Epithelial cell of prostate (primary cell): Measurements from ENCODE around the gene ELAVL4.

Experiments used
- DNase-seq: peaks from one replicate; pipeline ENCODE4 v3.0.0-alpha.2; 2011; ENCODE audit warnings: low read depth, low spot score
- H3K27ac ChIP-seq: fragments of 450-650 bp; 2 replicates; pipeline ENCODE4 v1.5.1; 2017; ENCODE audit warnings: mild to moderate bottlenecking

The ELAVL4 gene

GRCh38 chr1:50175719-50176639 is 67.3 kb downstream of the ELAVL4 start:
- H3K27ac ChIP-seq, result no peak overlapping the region
- DNase-seq, result no peak

- no peak for DNase-seq
- no peak overlapping the region for H3K27ac ChIP-seq
These were observed 69.3 kb downstream of the ELAVL4 start for GRCh38 chr1:50177994-50178393.

- no peak for DNase-seq
- no peak overlapping the region for H3K27ac ChIP-seq
These were observed 70.9 kb downstream of the ELAVL4 start for GRCh38 chr1:50179639-50180038.

GRCh38 chr1:50180367-50180766 is 71.6 kb downstream of the ELAVL4 start:
- no peak overlapping the region for H3K27ac ChIP-seq
- no peak for DNase-seq

- peak; percentile 6 for DNase-seq
- H3K27ac ChIP-seq, result no peak overlapping the region
These were observed 72.4 kb downstream of the ELAVL4 start for GRCh38 chr1:50181027-50181663.

- H3K27ac ChIP-seq, result no peak overlapping the region
- no peak for DNase-seq
These were observed 74.8 kb downstream of the ELAVL4 start for GRCh38 chr1:50183378-50184133.

- no peak overlapping the region for H3K27ac ChIP-seq
- DNase-seq, result no peak
These were observed 80.6 kb downstream of the ELAVL4 start for GRCh38 chr1:50189369-50189768.

- DNase-seq, result no peak
- H3K27ac ChIP-seq, result no peak overlapping the region
These were observed 84.3 kb downstream of the ELAVL4 start for GRCh38 chr1:50193002-50193401.

GRCh38 chr1:50195205-50195604 is 86.5 kb downstream of the ELAVL4 start:
- DNase-seq, result no peak
- H3K27ac ChIP-seq, result no peak overlapping the region

GRCh38 chr1:50196081-50196480 is 87.4 kb downstream of the ELAVL4 start:
- no peak overlapping the region for H3K27ac ChIP-seq

GRCh38 chr1:50197216-50197615 is 88.5 kb downstream of the ELAVL4 start:
- H3K27ac ChIP-seq, result no peak overlapping the region
- no peak for DNase-seq

More at GRCh38 chr1:50196081-50196480, 87.4 kb downstream of the ELAVL4 start:
- DNase-seq, result no peak

- H3K27ac ChIP-seq, result no peak overlapping the region
- DNase-seq, result no peak
These were observed 99.6 kb downstream of the ELAVL4 start for GRCh38 chr1:50208315-50208714.

- no peak for DNase-seq
- H3K27ac ChIP-seq, result no peak overlapping the region
These were observed 100.0 kb downstream of the ELAVL4 start for GRCh38 chr1:50208756-50209155.

GRCh38 chr1:50209749-50210148 is 101.0 kb downstream of the ELAVL4 start:
- H3K27ac ChIP-seq, result no peak overlapping the region
- no peak for DNase-seq

- no peak for DNase-seq
- H3K27ac ChIP-seq, result no peak overlapping the region
These were observed 104.8 kb downstream of the ELAVL4 start for GRCh38 chr1:50213505-50213904.

GRCh38 chr1:50214717-50215116 is 106.0 kb downstream of the ELAVL4 start:
- DNase-seq, result no peak
- no peak overlapping the region for H3K27ac ChIP-seq

GRCh38 chr1:50218344-50219120 is 109.8 kb downstream of the ELAVL4 start:
- no peak for DNase-seq
- no peak overlapping the region for H3K27ac ChIP-seq

- no peak overlapping the region for H3K27ac ChIP-seq
- no peak for DNase-seq
These were observed 120.2 kb downstream of the ELAVL4 start for GRCh38 chr1:50228871-50229384.

GRCh38 chr1:50231209-50231608 is 122.5 kb downstream of the ELAVL4 start:
- no peak for DNase-seq
- no peak overlapping the region for H3K27ac ChIP-seq

GRCh38 chr1:50232336-50232735 is 123.6 kb downstream of the ELAVL4 start:
- H3K27ac ChIP-seq, result no peak overlapping the region
- DNase-seq, result no peak
